ENCODE data around the gene PYGM. TPM values are rescaled to one million over a fixed set of nuclear protein-coding genes. Genes with fewer than 3 reads are reported as not detected.

The PYGM gene
- total and polyA plus RNA-seq, 2 donors (not counting 3 experiments of a cell fraction or from before 2014, with no cell fraction given), result 0.10 to 0.62 TPM

DNA sequence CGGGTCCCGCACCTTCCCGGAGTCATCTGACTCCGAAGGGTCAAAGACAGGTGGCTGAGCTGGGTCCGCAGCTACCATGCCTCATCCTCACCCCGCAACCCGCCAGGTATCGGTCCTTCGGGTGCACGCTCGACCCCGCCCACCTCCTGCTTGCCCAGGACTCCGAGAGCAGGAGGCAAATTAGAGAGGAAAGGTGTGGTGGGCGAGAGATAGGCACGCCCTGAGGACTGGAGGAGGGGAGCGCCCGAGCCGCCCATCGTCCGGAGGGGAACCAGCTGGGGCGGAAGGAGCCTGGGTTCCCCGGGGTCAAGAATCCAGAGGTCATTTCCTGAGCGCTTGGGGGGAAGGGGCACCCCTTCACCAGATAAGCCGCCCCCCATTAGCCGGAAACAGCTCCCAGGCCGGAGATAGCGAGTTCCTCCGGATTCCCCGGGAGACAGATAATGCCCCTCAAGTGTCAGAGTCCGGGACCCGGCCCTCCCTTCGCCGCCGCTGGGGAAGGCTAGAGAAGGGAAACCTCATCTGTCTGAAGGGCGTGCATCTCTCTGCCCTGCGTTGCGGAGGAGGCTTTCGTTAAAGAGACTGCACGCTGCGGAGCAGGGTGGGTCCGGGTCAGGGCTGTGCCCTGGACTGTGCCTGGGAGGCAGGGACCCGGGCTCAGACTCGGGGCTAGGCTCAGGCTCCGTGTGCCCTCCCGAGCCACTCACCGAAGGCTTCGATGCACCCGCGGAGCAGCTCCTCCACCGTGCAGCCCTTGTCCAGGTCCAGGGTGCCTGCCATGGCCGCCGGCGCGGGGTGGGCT is 17.5 kb downstream of the PYGM start:
- Histone ChIP-seq H3K4me3 (replicated peaks in 1 of 3; ENCODE audit: insufficient read depth in 1 of 3, low read depth in 1 of 3, low read length in 3 of 3) (peak overlapping the region in 2 of 3 experiments; percentile 2 to 19), H3K27ac (ENCODE audit: insufficient read depth, low read depth, low read length) (no peak overlapping the region), H3K27me3 (ENCODE audit: control insufficient read depth in 2 of 2, insufficient read depth in 2 of 2, low read length in 2 of 2) (peaks cover 27 to 32% of the 10 kb centered on the region in 2 experiments), H3K9me3 (replicated peaks; ENCODE audit: control insufficient read depth, insufficient read depth, low read length) (no peaks in the 10 kb centered on the region), H3K4me1 (ENCODE audit: control insufficient read depth, extremely low read depth, insufficient read depth, low read length) (peaks cover 13% of the 10 kb centered on the region), H3K4me2 (ENCODE audit: insufficient read depth, low read length) (peak overlapping the region; percentile 64), H3K36me3 (ENCODE audit: control insufficient read depth in 2 of 2, extremely low read depth in 1 of 2, insufficient read depth in 2 of 2, low read length in 2 of 2) (no peaks in the 10 kb centered on the region), H3K9ac (replicated peaks; ENCODE audit: extremely low read depth, insufficient read depth, low read length) (no peak overlapping the region), H2AFZ (ENCODE audit: low read depth, low read length) (peak overlapping the region; percentile 72), H3K79me2 (ENCODE audit: control insufficient read depth, insufficient read depth, low read length) (no peaks in the 10 kb centered on the region), H4K20me1 (replicated peaks; ENCODE audit: control insufficient read depth, extremely low read depth, insufficient read depth, low read length) (no peaks in the 10 kb centered on the region), H3K9me1 (replicated peaks; ENCODE audit: control insufficient read depth, extremely low read depth, insufficient read depth, low read length) (no peaks in the 10 kb centered on the region)
- DNase-seq (ENCODE audit: low read depth, low spot score) (no peak), FAIRE-seq (no peak)
- BruUV-seq (replicated peaks), result no TSS peak
- ChIA-PET CTCF (interaction anchor here (0.6 to 1.8 kb wide), 6 partner anchors 9 to 53 kb away, joined by 3 to 14 read pairs (median 6); no protein-coding TSS in a partner anchor), POLR2A (no interaction called here)
- dilution Hi-C loops (cut with MboI; ENCODE audit: extremely low pct_ligation_motif_present, low sequenced_read_pairs), result no loop called here
- TF ChIP-seq GATA2 (IDR thresholded peaks at IDR 0.05; ENCODE audit: insufficient read depth, insufficient read length, low read depth, low read length) (no peak), POLR2AphosphoS5 (IDR thresholded peaks at IDR 0.05; ENCODE audit: insufficient read depth, low read depth, low read length) (no peak), MYC (IDR thresholded peaks at IDR 0.05; ENCODE audit: low read depth, low read length) (no peak), POLR2A (IDR thresholded peaks at IDR 0.05; ENCODE audit: low read depth, low read length) (no peak), JUN (IDR thresholded peaks at IDR 0.05; ENCODE audit: borderline replicate concordance, insufficient read depth, insufficient read length, low read depth) (no peak)
- TF ChIP-seq, protein P1, sequence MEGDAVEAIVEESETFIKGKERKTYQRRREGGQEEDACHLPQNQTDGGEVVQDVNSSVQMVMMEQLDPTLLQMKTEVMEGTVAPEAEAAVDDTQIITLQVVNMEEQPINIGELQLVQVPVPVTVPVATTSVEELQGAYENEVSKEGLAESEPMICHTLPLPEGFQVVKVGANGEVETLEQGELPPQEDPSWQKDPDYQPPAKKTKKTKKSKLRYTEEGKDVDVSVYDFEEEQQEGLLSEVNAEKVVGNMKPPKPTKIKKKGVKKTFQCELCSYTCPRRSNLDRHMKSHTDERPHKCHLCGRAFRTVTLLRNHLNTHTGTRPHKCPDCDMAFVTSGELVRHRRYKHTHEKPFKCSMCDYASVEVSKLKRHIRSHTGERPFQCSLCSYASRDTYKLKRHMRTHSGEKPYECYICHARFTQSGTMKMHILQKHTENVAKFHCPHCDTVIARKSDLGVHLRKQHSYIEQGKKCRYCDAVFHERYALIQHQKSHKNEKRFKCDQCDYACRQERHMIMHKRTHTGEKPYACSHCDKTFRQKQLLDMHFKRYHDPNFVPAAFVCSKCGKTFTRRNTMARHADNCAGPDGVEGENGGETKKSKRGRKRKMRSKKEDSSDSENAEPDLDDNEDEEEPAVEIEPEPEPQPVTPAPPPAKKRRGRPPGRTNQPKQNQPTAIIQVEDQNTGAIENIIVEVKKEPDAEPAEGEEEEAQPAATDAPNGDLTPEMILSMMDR (IDR thresholded peaks at IDR 0.05; ENCODE audit: extremely low read depth in 1 of 2, insufficient read depth in 1 of 2, low read depth in 1 of 2, low read length in 2 of 2), result no peak
- TF ChIP-seq, protein P2, sequence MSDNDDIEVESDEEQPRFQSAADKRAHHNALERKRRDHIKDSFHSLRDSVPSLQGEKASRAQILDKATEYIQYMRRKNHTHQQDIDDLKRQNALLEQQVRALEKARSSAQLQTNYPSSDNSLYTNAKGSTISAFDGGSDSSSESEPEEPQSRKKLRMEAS (IDR thresholded peaks at IDR 0.05; ENCODE audit: insufficient read depth, insufficient read length), result no peak
- intact Hi-C loops (cut with micrococcal nuclease), result loop anchor here (1.0 kb wide), 2 partner anchors 54 to 189 kb away; no protein-coding TSS in a partner anchor

Measured in endothelial cell of umbilical vein (primary cell).